Measurements from ENCODE around the gene LPCAT3. TPM values are rescaled to one million over a fixed set of nuclear protein-coding genes. Genes with fewer than 3 reads are reported as not detected.

The LPCAT3 gene
- total and polyA plus RNA-seq, 8 donors: 22.4 to 36.5 (median 32.0) TPM

DNA sequence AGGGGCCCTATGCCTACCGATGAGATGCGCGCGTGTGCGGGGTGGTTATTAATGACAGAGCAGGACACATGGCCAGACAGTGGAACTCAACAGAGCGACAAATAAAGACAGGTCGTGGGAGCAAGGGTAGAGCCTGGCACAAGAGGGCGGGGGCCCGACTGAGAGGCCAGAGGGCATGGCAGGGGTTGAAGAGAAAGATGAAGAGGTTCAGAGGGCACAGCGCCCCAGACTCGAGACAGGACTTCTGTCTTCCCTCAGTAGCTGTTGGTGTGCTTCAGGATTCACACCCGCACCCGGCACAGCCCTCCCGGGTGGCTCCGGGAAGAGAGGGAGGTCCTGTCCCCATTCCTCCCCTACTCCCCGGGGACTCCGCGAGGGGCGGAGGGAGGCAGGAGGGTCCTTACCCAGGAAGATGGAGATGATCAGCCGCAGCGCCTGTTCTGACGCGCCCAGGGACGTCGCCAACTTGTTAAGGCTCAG lies 366 bp downstream of the LPCAT3 start:
- WGBS, 2 donors: 0 to 1% methylated on average over 22 to 24 of the region's 25 CpGs
- peak overlapping the region; percentile 87 to 95 (median 93) for H3K27ac ChIP-seq
- intact Hi-C loops (cut with DNase I): no loop called here
- ATAC-seq (peak; percentile 16 to 34 (median 28)), DNase-seq (no peak), FAIRE-seq (no peak)
- H3K27me3 ChIP-seq: no peaks in the 10 kb centered on the region
- H3K9me3 ChIP-seq: no peaks in the 10 kb centered on the region
- peaks cover 13 to 28% (median 16%) of the 10 kb centered on the region in 3 donors for H3K4me1 ChIP-seq
- H3K36me3 ChIP-seq: no peaks in the 10 kb centered on the region
- TF ChIP-seq, protein P1, sequence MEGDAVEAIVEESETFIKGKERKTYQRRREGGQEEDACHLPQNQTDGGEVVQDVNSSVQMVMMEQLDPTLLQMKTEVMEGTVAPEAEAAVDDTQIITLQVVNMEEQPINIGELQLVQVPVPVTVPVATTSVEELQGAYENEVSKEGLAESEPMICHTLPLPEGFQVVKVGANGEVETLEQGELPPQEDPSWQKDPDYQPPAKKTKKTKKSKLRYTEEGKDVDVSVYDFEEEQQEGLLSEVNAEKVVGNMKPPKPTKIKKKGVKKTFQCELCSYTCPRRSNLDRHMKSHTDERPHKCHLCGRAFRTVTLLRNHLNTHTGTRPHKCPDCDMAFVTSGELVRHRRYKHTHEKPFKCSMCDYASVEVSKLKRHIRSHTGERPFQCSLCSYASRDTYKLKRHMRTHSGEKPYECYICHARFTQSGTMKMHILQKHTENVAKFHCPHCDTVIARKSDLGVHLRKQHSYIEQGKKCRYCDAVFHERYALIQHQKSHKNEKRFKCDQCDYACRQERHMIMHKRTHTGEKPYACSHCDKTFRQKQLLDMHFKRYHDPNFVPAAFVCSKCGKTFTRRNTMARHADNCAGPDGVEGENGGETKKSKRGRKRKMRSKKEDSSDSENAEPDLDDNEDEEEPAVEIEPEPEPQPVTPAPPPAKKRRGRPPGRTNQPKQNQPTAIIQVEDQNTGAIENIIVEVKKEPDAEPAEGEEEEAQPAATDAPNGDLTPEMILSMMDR (IDR thresholded peaks at IDR 0.05): no peak
- H3K4me3 ChIP-seq: peak overlapping the region; percentile 47 to 91 (median 69)

DNA sequence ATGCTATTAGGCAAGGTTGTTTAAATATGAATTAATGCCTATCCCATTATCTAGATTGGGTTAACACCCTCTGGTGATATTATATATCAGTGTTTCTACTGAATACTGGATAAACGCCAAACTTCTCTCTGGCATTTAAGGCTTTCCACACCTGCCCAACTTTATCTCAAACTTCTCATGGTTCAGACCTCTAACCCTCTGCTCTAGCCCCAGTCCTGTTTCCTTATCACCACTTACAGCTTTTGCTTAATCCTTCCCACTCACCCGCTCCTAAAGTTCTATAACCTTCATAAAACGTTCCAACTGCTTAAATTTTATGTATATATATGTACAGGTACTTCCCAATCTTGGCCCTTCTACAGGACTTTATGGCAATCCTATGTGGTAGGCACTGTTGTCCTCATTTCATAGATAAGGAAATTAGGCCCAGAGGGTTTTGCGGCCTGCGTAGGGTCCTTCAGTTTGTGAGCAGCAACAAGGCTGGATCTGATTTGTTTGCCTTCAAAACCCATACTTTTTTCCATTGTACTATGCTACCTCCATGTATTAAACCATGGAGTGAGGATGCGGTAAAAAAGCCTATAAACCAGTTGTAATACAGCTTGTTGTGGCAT lies 1.2 kb downstream of the LPCAT3 start:
- DNase-seq (peak in 1 of 6 donors; percentile 27), FAIRE-seq (no peak), ATAC-seq (peak in 1 of 4 donors; percentile 5)
- peak overlapping the region in 3 of 4 donors; percentile 47 to 91 (median 61) for H3K4me3 ChIP-seq
- TF ChIP-seq, protein P1 (IDR thresholded peaks at IDR 0.05): no peak
- peak overlapping the region in 3 of 4 donors; percentile 91 to 95 (median 95) for H3K27ac ChIP-seq
- no peaks in the 10 kb centered on the region for H3K36me3 ChIP-seq
- WGBS, 2 donors: 20 to 26% methylated on average over 6 of the region's 6 CpGs
- peaks cover 13 to 28% (median 16%) of the 10 kb centered on the region in 3 donors for H3K4me1 ChIP-seq
- H3K9me3 ChIP-seq: no peaks in the 10 kb centered on the region
- H3K27me3 ChIP-seq: no peaks in the 10 kb centered on the region
- intact Hi-C loops (cut with DNase I): no loop called here

DNA sequence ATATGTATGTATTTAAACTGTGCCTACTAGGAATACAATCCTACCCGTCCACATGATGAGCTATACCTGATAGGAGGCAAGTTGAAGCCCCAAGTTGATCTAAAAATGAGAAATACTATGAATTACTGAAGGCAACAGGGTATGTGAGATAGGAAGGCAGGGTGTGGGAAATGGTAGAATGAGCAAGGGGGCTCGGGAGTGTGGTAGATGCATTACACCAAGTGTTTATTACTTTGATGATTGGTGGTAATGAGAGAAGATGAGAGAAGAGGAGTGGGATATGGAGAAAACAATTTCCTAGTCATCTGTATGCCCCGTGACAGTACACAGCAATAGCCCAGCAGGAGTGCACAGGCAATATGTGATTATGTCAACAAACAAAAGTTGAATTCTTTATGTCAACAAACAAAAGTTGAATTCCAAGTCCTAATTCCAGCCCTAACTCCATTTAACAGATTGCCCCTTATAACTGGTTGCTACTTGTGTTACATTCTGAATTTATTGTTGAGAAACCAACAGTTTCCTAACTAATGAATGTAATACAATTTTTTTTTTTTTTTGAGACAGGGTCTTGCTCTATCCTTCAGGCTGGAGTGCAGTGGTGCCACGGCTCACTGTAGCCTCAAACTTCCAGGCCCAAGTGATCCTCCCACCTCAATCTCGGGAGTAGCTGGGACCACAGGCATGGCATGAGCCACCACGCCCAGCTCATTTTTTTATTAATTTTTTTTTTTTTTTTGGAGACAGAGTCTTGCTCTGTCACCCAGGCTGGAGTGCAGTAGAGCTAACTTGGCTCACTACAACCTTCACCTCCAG lies 2.5 kb downstream of the LPCAT3 start:
- no peak for ATAC-seq
- Histone ChIP-seq H3K4me3 (no peak overlapping the region), H3K36me3 (no peaks in the 10 kb centered on the region), H3K27ac (no peak overlapping the region), H3K9me3 (no peaks in the 10 kb centered on the region), H3K4me1 (peaks cover 13 to 28% (median 16%) of the 10 kb centered on the region in 3 donors), H3K27me3 (no peaks in the 10 kb centered on the region)
- intact Hi-C loops (cut with DNase I): no loop called here
- WGBS, 2 donors: 54 to 55% methylated on average over 6 of the region's 6 CpGs
- no peak for FAIRE-seq
- TF ChIP-seq, protein P1 (IDR thresholded peaks at IDR 0.05): no peak
- DNase-seq: no peak

DNA sequence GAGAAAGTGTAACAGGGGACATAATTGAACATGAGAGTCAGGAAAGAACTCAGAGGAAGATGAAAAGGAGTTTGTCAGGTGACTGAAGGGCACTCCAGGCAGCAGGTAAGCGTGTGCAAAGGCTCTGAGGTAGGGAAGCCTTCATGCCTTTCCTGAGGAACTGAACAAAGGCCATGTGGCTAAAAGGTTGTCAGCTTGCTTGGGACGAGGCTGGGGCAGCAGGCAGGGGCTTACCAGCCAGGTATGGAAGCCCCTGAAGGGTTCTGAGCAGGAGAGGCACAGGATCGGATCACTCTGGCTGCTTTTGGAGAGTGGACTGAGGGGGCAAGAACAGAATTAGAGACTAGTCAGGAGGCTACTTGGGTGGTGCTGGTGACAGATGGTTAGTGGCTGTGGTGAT lies 5.2 kb downstream of the LPCAT3 start:
- intact Hi-C loops (cut with DNase I): no loop called here
- no peak for DNase-seq
- 92 to 94% methylated on average over 3 of the region's 3 CpGs for WGBS, 2 donors

More for the DNA sequence above, 5.2 kb downstream of the LPCAT3 start:
- TF ChIP-seq, protein P1 (IDR thresholded peaks at IDR 0.05): no peak
- no peak for FAIRE-seq
- Histone ChIP-seq H3K27ac (no peak overlapping the region), H3K27me3 (no peaks in the 10 kb centered on the region), H3K9me3 (no peaks in the 10 kb centered on the region), H3K4me1 (peaks cover 11 to 29% (median 16%) of the 10 kb centered on the region in 3 donors), H3K4me3 (no peak overlapping the region), H3K36me3 (no peaks in the 10 kb centered on the region)
- ATAC-seq: no peak
